Karpas-422 (cell line): ENCODE data around the gene REXO1. TPM values are rescaled to one million over a fixed set of nuclear protein-coding genes. Genes with fewer than 3 reads are reported as not detected.
"Not testable (repeated sequence)": the region's sequence is repeated elsewhere in the genome, so short reads cannot be mapped to it uniquely, and the experiment has no call there.

Experiments used
- DNase-seq: peaks from one replicate; pipeline ENCODE4 v3.0.0-alpha.2; 2015
- H2AFZ ChIP-seq: fragments of 200-600 bp; sonication (generic); 2 replicates; pipeline ENCODE4 v1.6.1; 2014; ENCODE audit warnings: antibody characterized with exemption, low read length, mixed read lengths
- H3K27ac ChIP-seq: fragments of 200-600 bp; sonication (generic); 2 replicates; pipeline ENCODE4 v1.5.1; 2014; ENCODE audit warnings: mild to moderate bottlenecking, low read length, moderate library complexity
- H3K27me3 ChIP-seq: fragments of 200-600 bp; sonication (generic); 2 replicates; pipeline ENCODE4 v1.6.1; 2014; ENCODE audit warnings: low read length, mixed read lengths
- H3K36me3 ChIP-seq: fragments of 200-600 bp; sonication (generic); 2 replicates; pipeline ENCODE4 v1.6.1; 2014; ENCODE audit warnings: low read length, mixed read lengths; ENCODE audit not compliant: insufficient read depth
- H3K4me1 ChIP-seq: fragments of 200-600 bp; sonication (generic); 2 replicates; pipeline ENCODE4 v1.6.1; 2014; ENCODE audit warnings: mild to moderate bottlenecking, low read length, mixed read lengths
- H3K4me2 ChIP-seq: fragments of 200-600 bp; sonication (generic); 2 replicates; pipeline ENCODE4 v1.6.1; 2014; ENCODE audit warnings: low read length, low read depth, mild to moderate bottlenecking; ENCODE audit not compliant: poor library complexity, severe bottlenecking
- H3K4me3 ChIP-seq: fragments of 200-600 bp; sonication (generic); 2 replicates; pipeline ENCODE4 v1.5.1; 2014; ENCODE audit warnings: mild to moderate bottlenecking, antibody characterized with exemption, low read length, mixed read lengths
- H3K79me2 ChIP-seq: fragments of 200-600 bp; sonication (generic); 2 replicates; pipeline ENCODE4 v1.6.1; 2014; ENCODE audit warnings: mild to moderate bottlenecking, low read length, mixed read lengths
- H3K9ac ChIP-seq: fragments of 200-600 bp; sonication (generic); 2 replicates; pipeline ENCODE4 v1.6.0; 2014; ENCODE audit warnings: low read length
- H3K9me2 ChIP-seq: fragments of 200-600 bp; sonication (generic), shearing (Covaris generic); replicated peaks from 2 replicates; pipeline ENCODE4 v1.6.0; 2014; ENCODE audit warnings: mild to moderate bottlenecking, low read length, moderate library complexity; ENCODE audit not compliant: insufficient read depth
- H3K9me3 ChIP-seq: fragments of 300-700, 200-600 bp; sonication (generic); 2 replicates; pipeline ENCODE4 v1.6.1; 2014; ENCODE audit warnings: low read length, mixed read lengths
- H4K20me1 ChIP-seq: fragments of 200-600 bp; sonication (generic); 2 replicates; pipeline ENCODE4 v1.6.1; 2014; ENCODE audit warnings: mild to moderate bottlenecking, antibody characterized with exemption, low read length, low read depth; ENCODE audit not compliant: insufficient read depth
- total RNA-seq: library from RNA; depleted of rRNA; stranded (reverse); fragments of >200 nt; shearing (Covaris generic); gene quantifications from 2 replicates; pipeline ENCODE4 v1.2.3, GENCODE V29; 2014; ENCODE audit warnings: low replicate concordance; rRNA removed

The REXO1 gene, protein sequence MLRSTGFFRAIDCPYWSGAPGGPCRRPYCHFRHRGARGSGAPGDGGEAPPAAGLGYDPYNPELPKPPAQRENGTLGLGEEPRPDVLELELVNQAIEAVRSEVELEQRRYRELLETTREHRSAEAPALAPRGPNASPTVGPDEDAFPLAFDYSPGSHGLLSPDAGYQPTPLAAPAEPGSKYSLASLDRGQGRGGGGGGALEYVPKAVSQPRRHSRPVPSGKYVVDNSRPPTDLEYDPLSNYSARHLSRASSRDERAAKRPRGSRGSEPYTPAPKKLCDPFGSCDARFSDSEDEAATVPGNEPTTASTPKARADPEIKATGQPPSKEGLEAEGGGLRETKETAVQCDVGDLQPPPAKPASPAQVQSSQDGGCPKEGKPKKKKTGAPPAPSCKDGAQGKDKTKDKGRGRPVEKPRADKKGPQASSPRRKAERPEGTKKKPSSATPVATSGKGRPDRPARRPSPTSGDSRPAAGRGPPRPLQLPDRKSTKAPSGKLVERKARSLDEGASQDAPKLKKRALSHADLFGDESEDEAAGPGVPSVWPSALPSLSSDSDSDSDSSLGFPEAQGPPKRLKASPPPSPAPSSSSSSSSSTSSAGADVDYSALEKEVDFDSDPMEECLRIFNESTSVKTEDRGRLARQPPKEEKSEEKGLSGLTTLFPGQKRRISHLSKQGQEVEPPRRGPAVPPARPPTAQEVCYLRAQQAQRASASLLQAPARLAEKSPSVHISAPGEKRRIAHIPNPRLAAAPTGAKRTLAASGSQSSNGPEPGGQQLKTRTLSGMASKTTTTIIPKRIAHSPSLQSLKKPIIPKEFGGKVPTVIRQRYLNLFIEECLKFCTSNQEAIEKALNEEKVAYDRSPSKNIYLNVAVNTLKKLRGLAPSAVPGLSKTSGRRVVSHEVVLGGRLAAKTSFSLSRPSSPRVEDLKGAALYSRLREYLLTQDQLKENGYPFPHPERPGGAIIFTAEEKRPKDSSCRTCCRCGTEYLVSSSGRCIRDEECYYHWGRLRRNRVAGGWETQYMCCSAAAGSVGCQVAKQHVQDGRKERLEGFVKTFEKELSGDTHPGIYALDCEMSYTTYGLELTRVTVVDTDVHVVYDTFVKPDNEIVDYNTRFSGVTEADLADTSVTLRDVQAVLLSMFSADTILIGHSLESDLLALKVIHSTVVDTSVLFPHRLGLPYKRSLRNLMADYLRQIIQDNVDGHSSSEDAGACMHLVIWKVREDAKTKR
- total RNA-seq = 15.7 and 16.3 TPM in 2 replicates

DNA sequence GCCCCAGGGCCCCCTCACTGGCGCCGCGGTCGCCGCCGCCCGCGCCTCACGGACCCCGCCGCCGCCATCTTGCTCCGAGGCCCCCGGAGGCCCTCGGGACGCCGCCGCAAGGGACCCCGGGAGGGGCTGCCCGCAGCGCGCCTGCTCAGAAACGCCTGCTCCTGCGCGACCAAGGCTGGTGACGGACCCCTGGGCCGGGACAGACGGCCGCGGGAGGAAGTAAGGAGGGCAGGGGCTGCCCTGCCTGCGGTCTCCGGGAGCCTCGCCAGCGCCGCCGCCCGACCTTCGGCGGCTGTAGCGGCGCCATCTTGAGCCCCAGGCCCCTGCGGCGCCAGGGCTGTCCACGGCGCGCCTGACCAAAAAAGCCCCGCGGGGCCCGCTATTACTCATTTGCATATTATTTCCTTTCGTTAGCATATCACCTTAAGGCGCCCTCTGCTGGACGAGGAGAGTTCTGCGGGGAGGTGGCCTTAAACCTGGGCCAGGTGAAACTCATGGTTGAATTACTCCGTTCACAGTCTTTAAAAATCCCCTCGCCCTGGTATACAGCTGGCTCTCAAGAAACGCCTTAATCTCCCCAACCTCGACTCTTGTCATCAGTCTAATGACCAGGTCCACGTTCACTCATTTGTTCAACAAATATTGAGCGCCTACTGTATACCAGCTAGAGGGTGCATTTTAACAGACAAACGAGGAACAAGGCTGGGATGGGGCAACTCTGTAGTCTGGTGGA is at the start of gene REXO1:
Gene REXO1 (minus strand): TSS at position 85 of the 733 bp plus-strand sequence. CDS start 125 bp downstream, outside the sequence.
- H3K4me2 ChIP-seq = peak within 1 kb of the TSS; percentile 99
- peak within 1 kb of the TSS; percentile 93 for H3K27ac ChIP-seq
- no peaks in the 10 kb centered on the region for H3K27me3 ChIP-seq
- H3K79me2 ChIP-seq = peaks cover 66% of the 10 kb centered on the region
- peak within 1 kb of the TSS; percentile 100 for H3K4me3 ChIP-seq
- H3K4me1 ChIP-seq = peaks cover 26% of the 10 kb centered on the region
- no peaks in the 10 kb centered on the region for H3K9me2 ChIP-seq
- peak within 1 kb of the TSS; percentile 92 for H3K9ac ChIP-seq
- peak; percentile 99 for DNase-seq
- no peak within 1 kb of the TSS for H2AFZ ChIP-seq
- H3K9me3 ChIP-seq = no peaks in the 10 kb centered on the region
- peaks cover 3% of the 10 kb centered on the region; the same call in 1 of the 2 replicates for H3K36me3 ChIP-seq
- peaks cover 47% of the 10 kb centered on the region for H4K20me1 ChIP-seq

DNA sequence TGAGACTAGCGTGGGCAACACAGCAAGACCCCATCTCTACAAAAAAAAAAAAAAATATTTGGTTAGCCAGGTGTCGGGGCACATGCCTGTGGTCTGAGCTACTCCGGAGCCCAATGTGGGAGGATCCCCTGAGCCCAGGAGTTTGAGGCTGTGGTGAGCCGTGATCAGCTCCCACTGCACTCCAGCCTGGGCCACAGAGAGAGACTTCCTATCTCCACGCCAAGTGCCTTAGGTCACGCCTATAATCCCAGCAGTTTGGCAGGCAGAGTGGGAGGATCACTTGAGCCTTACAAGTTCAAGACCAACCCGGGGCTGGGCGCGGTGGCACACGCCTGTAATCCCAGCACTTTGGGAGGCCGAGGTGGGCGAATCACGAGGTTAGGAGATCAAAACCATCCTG is 48.2 kb upstream of the REXO1 start:
- Histone ChIP-seq H2AFZ (no peak overlapping the region), H3K36me3 (no peaks in the 10 kb centered on the region), H3K27me3 (no peaks in the 10 kb centered on the region), H3K4me2 (no peak overlapping the region), H3K4me3 (no peak overlapping the region), H3K9ac (no peak overlapping the region), H3K9me2 (no peaks in the 10 kb centered on the region), H3K27ac (no peak overlapping the region), H3K4me1 (peaks cover 13% of the 10 kb centered on the region), H3K79me2 (no peaks in the 10 kb centered on the region), H4K20me1 (no peaks in the 10 kb centered on the region), H3K9me3 (no peaks in the 10 kb centered on the region)
- no peak for DNase-seq

DNA sequence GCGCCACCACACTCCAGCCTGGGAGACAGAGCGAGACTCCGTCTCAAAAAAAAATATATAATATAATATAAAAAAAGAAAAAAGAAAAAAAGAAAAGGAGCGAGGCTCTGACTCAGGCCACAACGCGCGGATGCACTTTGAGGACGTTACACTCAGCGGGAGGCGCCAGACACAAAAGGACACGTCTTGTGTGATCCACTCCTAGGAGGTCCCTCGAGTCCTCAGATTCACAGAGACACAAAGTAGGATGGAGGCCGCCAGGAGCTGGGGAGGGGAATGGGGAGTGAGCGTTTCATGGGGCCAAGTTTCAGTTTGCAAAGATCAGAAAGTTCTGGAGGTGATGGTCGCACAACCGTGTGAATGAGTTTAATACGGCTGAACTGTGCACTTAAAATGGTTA is 45.5 kb upstream of the REXO1 start:
- Histone ChIP-seq H3K4me2 (no peak overlapping the region), H2AFZ (no peak overlapping the region), H3K79me2 (no peaks in the 10 kb centered on the region), H3K27me3 (no peaks in the 10 kb centered on the region), H3K27ac (no peak overlapping the region), H3K4me1 (peaks cover 13% of the 10 kb centered on the region), H3K4me3 (no peak overlapping the region), H3K9ac (no peak overlapping the region), H3K36me3 (no peaks in the 10 kb centered on the region), H4K20me1 (no peaks in the 10 kb centered on the region), H3K9me2 (no peaks in the 10 kb centered on the region), H3K9me3 (no peaks in the 10 kb centered on the region)
- DNase-seq = no peak

DNA sequence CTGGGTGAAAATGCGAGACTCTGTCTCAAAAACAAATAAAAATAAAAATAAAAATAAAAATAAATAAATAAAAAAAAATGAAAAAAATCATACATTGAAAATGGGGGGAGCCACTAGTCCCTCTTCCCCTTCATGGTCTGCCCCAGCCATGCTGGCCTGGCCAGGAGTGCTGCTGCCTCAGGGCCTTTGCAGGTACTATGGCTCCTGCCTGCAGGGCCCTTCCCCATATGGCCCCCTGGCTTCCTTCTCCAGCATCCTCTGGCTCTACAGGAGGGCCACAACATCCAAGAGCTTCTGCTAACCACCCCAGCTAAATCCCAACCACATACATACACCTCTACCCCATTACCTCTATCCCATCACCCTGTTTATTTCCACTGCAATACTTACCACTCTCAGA is 41.6 kb upstream of the REXO1 start:
- no peaks in the 10 kb centered on the region for H3K4me1 ChIP-seq
- H3K4me3 ChIP-seq = no peak overlapping the region
- no peaks in the 10 kb centered on the region for H3K36me3 ChIP-seq
- no peak for DNase-seq
- H3K27ac ChIP-seq = no peak overlapping the region
- H3K9me2 ChIP-seq = no peaks in the 10 kb centered on the region
- H3K79me2 ChIP-seq = peaks cover 2% of the 10 kb centered on the region
- H3K9ac ChIP-seq = no peak overlapping the region
- 0 out of 2 replicates have a peak overlapping the region, but pooled peaks have one; percentile 54 for H2AFZ ChIP-seq
- no peak overlapping the region for H3K4me2 ChIP-seq
- H3K9me3 ChIP-seq = no peaks in the 10 kb centered on the region
- no peaks in the 10 kb centered on the region for H3K27me3 ChIP-seq
- H4K20me1 ChIP-seq = no peaks in the 10 kb centered on the region

DNA sequence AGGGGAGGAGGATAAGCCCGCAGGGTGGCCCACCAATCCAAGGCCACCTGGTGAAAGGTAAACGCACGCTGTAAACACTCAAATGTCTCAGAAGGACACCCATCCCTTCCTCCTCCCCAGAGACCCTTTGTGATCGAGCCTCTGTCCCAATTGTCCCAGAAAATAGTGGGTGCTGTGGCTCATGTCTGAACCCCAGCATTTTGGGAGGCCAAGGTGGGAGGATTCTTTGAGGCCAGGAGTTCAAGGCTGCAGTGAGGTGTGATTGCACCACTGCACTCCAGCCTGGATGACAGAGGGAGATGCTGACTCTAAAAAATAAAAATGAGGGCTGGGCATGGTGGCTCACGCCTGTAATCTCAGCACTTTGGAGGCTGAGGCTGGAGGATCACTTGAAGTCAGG is 40.1 kb upstream of the REXO1 start:
- Histone ChIP-seq H3K4me3 (no peak overlapping the region), H3K36me3 (no peaks in the 10 kb centered on the region), H3K9me2 (no peaks in the 10 kb centered on the region), H3K27me3 (no peaks in the 10 kb centered on the region), H3K9ac (no peak overlapping the region), H3K4me1 (peaks cover 10% of the 10 kb centered on the region), H3K27ac (no peak overlapping the region), H3K79me2 (peaks cover 17% of the 10 kb centered on the region), H2AFZ (no peak overlapping the region), H3K4me2 (no peak overlapping the region), H4K20me1 (peaks cover 13% of the 10 kb centered on the region), H3K9me3 (no peaks in the 10 kb centered on the region)
- DNase-seq = peak; percentile 15

DNA sequence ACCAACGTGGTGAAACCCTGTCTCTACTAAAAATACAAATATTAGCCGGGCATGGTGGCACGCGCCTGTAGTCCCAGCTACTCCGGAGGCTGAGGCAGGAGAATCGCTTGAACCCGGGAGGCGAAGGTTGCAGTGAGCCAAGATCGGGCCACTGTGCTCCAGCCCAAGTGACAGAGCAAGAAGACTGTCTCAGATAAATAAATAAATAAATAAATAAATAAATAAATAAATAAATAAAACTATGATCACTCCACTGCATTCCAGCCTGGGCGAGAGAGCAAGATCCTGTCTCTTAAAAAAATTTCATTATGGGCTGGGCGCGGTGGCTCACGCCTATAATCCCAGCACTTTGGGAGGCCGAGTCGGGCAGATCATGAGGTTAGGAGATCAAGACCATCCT is 38.1 kb upstream of the REXO1 start:
- not testable (repeated sequence) for H3K9ac ChIP-seq, H3K9me2 ChIP-seq, H3K27me3 ChIP-seq, H3K36me3 ChIP-seq, H3K27ac ChIP-seq, H3K9me3 ChIP-seq, H3K4me3 ChIP-seq, H3K4me2 ChIP-seq, H2AFZ ChIP-seq
- H3K4me1 ChIP-seq = peaks cover 22% of the 10 kb centered on the region
- peak; percentile 20 for DNase-seq
- peaks cover 20% of the 10 kb centered on the region for H4K20me1 ChIP-seq
- H3K79me2 ChIP-seq = peaks cover 34% of the 10 kb centered on the region

DNA sequence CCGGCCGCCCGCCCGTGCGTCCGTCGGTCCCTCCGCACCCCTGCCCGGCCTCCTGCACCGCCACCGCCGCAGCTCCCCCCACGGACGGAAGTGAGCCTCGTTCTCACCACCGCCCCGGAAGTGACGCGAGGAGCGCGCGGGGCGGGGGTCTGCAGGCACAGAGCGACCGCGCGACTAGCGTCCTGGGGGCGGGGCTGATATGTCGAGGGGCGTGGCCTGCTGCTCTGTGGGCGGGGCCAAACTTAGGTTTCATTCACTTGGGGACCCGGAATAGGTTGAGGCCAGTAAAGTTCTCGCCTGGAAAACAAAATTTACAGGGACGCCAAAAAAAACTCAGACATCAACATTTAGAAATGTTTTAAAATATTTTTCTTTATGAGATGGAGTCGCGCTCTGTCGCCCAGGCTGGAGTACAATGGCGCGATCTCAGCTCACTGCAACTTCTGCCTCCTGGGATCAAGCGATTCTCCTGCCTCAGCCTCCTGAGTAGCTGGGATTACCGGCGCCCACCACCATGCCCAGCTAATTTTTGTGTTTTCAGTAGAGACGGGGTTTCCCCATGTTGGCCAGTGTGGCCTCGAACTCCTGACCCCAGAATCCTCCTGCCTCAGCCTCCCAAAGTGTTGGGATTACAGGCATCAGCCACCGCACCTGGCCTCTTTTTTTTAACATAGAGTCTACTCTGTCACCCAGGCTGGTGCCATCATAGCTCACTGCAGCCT is 37.3 kb upstream of the REXO1 start, which contains the start of gene ABHD17A:
Gene ABHD17A (minus strand): TSS at position 99 of the 722 bp plus-strand sequence. CDS start 3,930 bp downstream, outside the sequence.
- H3K9me2 ChIP-seq, H3K27me3 ChIP-seq, H3K27ac ChIP-seq, H3K9me3 ChIP-seq, H3K36me3 ChIP-seq, H2AFZ ChIP-seq: not testable (repeated sequence)
- Histone ChIP-seq H3K4me3 (peak within 1 kb of the TSS; percentile 97), H3K4me2 (peak within 1 kb of the TSS; percentile 84), H3K4me1 (peaks cover 22% of the 10 kb centered on the region), H4K20me1 (peaks cover 22% of the 10 kb centered on the region), H3K79me2 (peaks cover 37% of the 10 kb centered on the region), H3K9ac (peak within 1 kb of the TSS; percentile 95)
- peak; percentile 98 for DNase-seq
